WTC11 (cell line): ENCODE data around the gene RFC5.

Source experiments
- ATF2 ChIP-seq: sonication (generic); formaldehyde crosslinking; IDR thresholded peaks from 2 replicates; pipeline ENCODE4 v1.8.1; 2022; ENCODE audit warnings: low read depth, missing genetic modification reagents, borderline replicate concordance
- CTCF ChIP-seq: fragments of 200-600 bp; IDR thresholded peaks from 2 replicates; pipeline ENCODE4 v1.8.0; 2022; ENCODE audit warnings: antibody characterized with exemption
- FOXP4 ChIP-seq: sonication (generic); formaldehyde crosslinking; IDR thresholded peaks from 2 replicates; pipeline ENCODE4 v1.8.0; 2022; ENCODE audit warnings: mild to moderate bottlenecking, missing genetic modification reagents
- SOX15 ChIP-seq: fragments of 250-450 bp; sonication (Bioruptor Pico); IDR thresholded peaks from 2 replicates; pipeline ENCODE4 v1.9.0; 2021; ENCODE audit warnings: mild to moderate bottlenecking
- SP1 ChIP-seq: sonication (generic); formaldehyde crosslinking; conservative IDR thresholded peaks from 2 replicates; pipeline ENCODE4 v1.8.1; 2022; ENCODE audit warnings: missing genetic modification reagents

GRCh38 chr12:118068445-118068844, 51.9 kb downstream of the RFC5 start:
- no peak for TF ChIP-seq ATF2 (CRISPR knock-in tag)
- no peak for TF ChIP-seq FOXP4
- TF ChIP-seq SOX15 (CRISPR knock-in tag): no peak
- no peak for TF ChIP-seq CTCF
- TF ChIP-seq SP1 (CRISPR knock-in tag): no peak
